Retinal pigment epithelial cell (primary cell): ENCODE results near the gene GALT.

Source experiments
- DNase-seq: peaks from one replicate; pipeline ENCODE4 v3.0.0-alpha.2; 2010; ENCODE audit warnings: low read depth
- H3K4me3 ChIP-seq: 2 replicates; pipeline ENCODE4 v1.5.1; 2011; ENCODE audit warnings: mild to moderate bottlenecking, low read length, control low read depth, moderate library complexity
- CTCF ChIP-seq: conservative IDR thresholded peaks from 2 replicates; pipeline ENCODE4 v1.5.1; 2011; ENCODE audit warnings: low read depth, low read length, control low read depth, inconsistent platforms

Gene GALT

GRCh38 chr9:34647084-34647403 is 569 bp downstream of the GALT start:
- TF ChIP-seq CTCF, result no peak
- DNase-seq, result no peak
- H3K4me3 ChIP-seq, result peak overlapping the region; percentile 82

DNA sequence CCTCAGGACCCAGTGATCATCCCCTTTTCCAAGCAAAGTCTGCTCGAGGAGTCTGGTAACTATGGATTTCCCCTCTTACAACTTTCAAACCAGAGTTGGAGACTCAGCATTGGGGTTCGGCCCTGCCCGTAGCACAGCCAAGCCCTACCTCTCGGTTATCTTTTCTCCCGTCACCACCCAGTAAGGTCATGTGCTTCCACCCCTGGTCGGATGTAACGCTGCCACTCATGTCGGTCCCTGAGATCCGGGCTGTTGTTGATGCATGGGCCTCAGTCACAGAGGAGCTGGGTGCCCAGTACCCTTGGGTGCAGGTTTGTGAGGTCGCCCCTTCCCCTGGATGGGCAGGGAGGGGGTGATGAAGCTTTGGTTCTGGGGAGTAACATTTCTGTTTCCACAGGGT is 1.2 kb downstream of the GALT start:
- peak overlapping the region; percentile 82 for H3K4me3 ChIP-seq
- no peak for TF ChIP-seq CTCF
- DNase-seq, result no peak

- TF ChIP-seq CTCF, result no peak
- no peak overlapping the region for H3K4me3 ChIP-seq
- no peak for DNase-seq
Observed at GRCh38 chr9:34648673-34649072, 2.2 kb downstream of the GALT start.

- TF ChIP-seq CTCF, result no peak
- DNase-seq, result no peak
- no peak overlapping the region for H3K4me3 ChIP-seq
Observed at GRCh38 chr9:34650816-34651215, 4.3 kb downstream of the GALT start.

DNA sequence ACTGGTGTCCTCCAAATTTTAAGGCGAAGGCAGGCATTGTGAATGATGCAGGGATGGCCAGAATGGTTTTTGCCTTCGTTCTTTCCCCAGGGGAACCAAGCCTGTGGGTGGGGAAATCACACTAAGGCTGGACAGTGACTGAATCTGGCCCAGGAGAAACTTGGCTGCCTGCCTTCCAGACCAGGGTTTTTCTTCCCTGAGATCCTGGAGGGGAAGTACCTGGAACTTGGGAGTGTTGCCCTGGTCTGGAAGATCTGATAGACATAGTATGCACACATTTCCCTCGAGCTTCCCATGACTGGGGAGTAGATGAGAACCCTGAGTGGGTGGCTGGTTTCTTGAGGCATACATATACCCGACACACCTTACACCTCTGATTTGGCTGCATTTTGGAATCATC is 4.8 kb downstream of the GALT start:
- TF ChIP-seq CTCF, result no peak
- no peak for DNase-seq
- no peak overlapping the region for H3K4me3 ChIP-seq

DNA sequence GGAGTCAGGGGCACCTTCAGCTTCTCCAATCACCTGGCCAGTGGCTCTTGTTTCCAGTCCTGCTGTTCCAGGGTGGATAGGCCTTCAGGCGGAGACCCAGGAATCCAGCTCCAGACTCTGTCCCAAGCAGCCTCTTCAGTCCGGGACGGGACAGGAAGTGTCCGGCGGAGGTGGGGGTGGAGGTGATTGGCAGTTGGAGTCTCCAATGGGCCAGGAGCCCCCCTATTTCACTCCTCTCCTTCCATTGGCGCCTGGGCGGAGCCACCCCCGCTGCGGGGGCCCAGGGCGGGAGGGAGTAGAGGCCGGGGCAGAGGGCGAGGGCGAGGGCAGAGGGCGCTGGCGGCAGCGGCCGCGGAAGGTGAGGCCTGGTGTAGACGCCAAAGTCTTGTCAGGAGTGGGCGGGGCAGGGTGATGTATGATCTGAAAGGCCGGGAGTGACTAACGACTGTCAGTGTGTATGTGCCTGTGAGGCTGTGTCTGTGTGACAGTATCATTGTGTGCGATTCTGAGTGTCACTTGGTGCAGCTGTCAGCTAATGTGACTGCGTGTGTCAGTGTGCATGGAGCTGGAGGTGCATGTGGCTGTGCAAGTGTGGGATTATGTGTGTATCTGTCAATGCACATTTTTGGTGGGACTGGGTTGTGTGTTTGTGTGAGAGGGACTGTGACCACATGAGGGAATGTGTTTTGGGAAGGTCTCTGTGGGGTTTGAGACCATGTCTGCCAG is 5.6 kb downstream of the GALT start, which contains the start of gene IL11RA:
IL11RA (plus strand) TSS at position 310 of the 726 bp plus-strand sequence. CDS start 3,033 bp downstream, outside the sequence.
- H3K4me3 ChIP-seq, result peak within 1 kb of the TSS; percentile 32
- no peak for DNase-seq
- TF ChIP-seq CTCF, result no peak

DNA sequence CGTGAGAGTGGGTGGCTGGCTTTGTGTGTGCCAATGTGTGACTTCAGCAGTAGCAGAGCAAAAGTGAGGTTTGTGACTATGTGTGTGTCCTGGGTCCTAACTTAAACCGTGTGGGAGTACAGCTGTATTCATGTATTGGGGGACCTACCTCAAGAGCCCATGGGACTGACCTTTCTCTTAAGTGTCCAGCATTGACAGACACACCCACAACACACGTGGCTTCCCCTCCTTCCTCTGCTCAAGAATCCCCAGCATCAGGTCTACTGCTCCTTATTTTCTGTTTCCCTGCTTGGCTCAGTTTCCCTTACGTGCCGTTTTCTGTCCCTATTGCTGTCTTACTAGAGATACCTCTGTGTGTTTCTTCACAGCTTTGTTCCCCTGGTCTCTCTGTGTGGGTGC is 6.1 kb downstream of the GALT start:
- no peak for DNase-seq
- peak overlapping the region; percentile 32 for H3K4me3 ChIP-seq
- no peak for TF ChIP-seq CTCF
